ENCODE data around the gene TRIM44.

GRCh38 chr11:35631891-35632290 lies 30.7 kb upstream of the TRIM44 start:
- no peak for TF ChIP-seq CTCF (IDR thresholded peaks at IDR 0.05)
- TF ChIP-seq POLR2A (IDR thresholded peaks at IDR 0.05), result no peak

Data from right lobe of liver (tissue), 4 donors.